ENCODE results near the gene LAMA3.

The LAMA3 gene

DNA sequence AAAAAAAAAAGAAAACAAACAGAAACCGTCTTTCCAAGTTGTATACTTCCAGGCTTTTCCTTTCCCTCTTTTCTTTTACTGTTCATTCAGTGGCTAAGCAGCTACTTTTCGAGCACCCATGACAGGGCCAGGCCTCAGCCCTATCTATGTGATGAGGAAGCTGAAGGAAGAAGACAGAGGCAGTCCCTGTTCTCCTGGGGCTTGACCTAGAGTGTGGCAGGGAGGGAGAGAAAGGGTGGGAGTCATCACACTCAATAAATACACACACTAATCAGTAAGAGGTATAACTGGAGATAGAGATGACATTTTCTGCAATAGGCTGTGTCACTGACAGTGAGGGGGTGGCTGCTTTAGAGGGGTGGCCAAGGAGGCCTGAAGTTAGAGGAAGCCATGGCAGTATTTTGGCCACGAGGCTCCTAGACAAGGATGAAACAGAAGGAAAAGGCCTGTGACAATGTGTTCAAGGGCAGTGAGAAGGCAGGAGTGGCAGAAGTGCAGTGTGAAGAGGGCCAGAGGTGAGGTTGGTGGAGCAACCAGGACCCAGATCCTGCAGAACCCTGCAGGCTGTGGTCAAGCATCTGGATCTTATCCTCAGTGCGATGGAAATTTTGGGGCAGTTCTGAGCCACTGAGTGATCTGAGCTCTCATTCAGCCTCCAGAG lies 193.5 kb downstream of the LAMA3 start:
- DNase-seq = no peak

DNA sequence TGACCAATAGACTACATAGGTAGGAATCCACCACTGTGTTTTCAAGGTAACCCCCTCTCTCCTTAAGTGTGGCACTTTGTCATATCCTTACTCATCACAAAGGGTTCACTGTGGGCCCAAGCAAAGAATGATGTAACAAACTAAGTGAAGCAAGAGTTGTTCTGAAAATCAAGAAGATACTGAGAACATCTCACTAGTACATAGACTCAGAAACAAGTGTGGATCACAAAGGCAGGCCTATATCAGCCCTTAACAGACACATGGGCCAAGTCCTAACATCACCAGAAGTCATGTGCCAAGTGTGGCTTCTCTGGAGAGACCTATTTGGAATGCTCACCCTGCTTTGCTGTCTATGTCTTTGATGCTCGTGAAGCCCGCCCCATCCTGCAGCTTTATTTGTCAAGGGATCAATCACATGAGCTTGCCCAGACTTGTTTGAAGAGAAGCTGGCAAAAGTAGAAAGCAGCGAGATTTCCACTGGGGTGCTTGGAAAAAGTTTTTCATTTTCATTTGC lies 194.1 kb downstream of the LAMA3 start:
- no peak for DNase-seq

DNA sequence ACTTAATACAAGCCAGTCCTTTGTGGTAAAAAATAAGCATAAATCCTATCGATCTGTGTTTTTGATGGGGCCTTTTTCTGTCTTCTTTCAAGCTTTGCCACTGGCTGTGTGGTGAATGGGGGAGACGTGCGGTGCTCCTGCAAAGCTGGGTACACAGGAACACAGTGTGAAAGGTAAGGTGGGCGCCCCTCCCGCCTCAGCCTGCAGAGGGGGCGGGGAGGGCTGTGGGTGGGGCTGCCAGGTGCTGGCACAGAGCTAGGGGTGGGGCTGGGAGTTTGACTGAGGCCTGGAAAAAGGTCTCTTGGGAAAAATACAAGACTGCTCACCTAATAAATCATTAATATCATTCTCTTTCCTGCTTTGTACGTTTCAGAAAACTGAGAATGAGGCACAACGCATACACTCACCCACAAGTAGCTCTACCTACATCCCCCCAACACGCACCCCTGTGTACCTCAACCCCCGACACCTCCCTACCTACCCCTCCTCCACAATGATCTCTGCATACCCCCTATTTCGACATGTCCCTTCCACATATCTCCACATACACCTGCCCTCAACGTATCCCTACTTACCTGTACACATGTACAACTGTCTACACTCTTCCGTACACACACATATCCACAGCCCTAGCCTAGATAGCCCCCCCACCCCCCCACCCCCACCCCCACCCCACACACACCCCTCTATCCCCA lies 195.6 kb downstream of the LAMA3 start:
- DNase-seq = no peak

DNA sequence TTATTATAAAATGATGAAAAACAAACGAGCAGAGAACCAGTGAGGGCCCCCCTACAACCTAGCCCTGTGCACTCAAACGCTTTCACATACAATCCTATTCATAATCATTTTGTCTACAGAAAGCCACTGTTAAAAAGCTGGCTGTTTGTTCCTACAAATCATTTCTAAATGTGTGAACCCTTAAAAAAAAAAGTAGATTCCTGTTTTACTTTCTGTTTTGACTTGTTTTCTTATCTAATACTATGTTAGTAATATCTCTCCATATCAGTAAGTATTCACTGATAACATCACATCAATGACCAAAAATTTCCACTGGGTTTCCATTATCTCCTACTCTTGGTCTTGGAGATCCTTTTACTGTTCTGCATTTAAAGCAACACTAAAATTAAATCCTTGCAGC lies 196.5 kb downstream of the LAMA3 start:
- no peak for DNase-seq

DNA sequence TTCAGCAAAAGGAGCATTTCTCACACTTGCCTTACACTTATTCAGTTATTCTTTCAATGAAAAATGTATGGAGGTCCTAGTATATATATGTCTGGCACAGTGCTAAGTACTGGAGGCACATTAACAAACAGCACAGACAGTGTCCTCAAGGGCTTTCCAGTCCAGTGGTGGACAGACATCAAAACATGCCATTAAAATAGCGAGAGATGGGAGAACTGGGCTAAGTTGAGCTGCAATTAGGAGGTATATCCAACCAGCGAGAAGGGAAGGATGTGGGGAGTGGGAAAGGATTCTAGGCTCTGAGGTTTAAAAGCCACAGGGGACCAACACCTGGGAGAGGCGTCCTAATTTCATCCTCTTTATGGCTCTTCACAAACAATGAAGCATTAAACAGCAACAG lies 197.8 kb downstream of the LAMA3 start:
- no peak for DNase-seq

DNA sequence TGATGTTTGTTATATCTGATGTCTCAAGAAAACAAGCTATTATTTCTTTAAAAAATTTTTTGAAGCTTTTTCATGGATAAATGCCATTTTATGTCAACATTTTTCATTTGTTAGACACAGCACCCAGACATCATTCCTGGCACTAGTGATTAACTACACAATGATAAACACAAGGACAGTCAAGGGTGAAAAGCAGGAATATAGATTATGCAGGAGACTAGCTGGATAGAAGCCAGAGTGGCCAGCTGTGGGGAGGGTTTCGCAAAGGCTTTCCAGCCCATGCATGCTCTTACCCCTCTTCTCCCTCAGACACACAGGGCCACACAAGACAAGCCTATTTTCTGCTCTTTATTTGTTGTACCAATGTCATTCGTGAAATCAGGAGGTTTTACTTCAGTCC lies 198.2 kb downstream of the LAMA3 start:
- no peak for DNase-seq

DNA sequence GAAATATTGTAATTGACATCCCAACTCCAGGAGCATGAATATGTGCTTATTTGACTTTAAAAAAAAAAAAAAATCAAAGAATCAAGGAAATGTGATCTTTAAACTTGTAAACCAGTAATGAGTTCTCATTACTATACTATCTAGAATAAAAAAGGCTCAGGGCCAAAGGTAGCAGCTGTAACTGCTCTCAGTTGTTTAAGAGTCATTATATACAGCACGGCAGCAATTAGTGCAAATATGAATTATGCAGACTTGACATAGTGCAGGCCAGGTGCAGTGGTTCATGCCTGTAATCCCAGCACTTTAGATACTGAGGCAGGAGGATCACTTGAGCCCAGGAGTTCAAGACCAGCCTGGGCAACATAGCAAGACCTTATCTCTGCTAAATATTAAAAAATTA lies 199.6 kb downstream of the LAMA3 start:
- DNase-seq = no peak

DNA sequence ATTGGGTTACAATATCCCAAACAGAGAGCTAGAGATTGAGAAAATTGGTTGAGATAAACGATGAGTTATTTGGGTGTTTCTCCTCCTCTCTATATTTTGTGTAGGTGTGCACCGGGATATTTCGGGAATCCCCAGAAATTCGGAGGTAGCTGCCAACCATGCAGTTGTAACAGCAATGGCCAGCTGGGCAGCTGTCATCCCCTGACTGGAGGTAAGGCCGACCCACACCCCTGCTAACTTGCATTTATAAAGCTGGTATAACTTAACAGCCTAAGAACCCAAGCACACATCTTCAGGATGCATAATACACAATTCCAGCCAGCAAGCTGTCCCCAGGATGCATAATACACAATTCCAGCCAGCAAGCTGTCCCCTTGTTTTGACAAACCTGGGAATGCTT lies 200.7 kb downstream of the LAMA3 start:
- DNase-seq = no peak

DNA sequence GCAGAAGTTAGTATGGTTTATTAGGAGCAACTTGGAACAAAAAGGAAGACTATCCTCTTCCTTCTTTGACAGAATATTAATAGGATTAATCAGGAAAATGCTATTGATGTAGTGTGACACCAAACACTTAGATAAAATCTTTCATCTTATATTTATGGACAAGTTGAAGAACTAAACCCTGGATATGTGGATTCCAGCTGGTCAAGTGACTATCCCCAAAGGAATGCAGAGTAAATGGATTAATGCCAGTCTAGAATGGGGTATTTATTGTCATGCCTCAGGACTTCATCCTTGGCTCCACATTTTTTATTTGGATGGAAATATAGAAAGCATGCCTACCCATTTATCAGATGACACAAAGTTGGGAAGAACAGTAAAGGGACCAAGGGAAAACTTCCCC lies 201.3 kb downstream of the LAMA3 start:
- no peak for DNase-seq

DNA sequence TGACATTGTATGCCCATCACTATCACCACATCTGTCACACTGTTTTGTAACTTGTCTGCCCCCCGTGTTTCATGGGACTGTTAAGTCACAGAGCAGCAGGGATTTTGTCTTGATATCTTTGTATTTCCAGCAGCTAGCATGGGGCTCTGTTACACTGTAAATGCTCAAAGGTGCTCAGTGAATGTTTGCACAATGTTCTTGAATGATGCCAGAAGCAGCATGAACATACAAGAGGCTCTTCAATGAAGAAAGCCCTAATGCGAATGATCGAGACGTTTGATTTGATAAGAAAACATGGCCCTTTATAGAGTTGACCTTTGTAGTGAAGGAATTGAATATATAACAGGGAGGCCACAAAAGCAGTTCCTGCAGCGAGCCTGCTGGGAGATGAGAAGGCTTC lies 204.4 kb downstream of the LAMA3 start:
- no peak for DNase-seq

DNA sequence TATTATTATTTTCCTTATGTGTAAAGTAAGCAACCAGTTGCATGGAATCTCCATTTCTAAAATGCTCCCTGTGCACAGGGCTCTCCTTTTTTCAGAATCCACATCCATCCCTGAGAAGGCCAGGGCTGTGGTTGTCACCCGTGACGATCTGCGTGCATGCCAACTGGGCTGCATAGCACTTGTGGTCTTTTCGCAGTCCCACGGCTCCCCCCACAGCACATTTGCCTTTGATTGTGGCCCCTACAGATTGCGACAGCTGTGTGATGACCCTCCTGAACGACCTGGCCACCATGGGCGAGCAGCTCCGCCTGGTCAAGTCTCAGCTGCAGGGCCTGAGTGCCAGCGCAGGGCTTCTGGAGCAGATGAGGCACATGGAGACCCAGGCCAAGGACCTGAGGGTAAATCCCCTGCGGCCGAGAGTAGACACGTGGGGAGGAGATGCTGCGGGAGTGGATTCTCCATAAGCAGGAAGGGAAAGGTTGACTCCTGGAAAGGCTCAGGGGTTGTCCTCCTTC lies 205.5 kb downstream of the LAMA3 start:
- DNase-seq = no peak

DNA sequence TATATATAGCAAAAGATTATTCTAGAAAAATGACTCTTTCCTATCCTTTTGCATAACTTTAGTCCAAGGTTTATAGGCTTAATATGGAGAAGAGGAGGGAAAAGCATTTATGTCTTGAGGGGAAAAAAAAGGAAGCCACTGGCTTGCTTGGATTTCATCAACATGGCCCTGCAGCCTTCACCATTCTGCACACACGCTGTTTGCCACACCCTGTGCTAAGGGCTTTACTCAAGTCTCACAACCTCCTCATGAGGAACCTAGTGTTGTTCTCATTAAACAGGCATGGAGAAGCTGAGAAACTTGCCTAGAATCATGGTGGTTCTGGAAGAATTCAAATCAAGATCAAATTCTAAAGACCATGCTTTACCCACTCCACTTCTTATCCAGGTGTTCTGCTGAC lies 208.0 kb downstream of the LAMA3 start:
- no peak for DNase-seq

DNA sequence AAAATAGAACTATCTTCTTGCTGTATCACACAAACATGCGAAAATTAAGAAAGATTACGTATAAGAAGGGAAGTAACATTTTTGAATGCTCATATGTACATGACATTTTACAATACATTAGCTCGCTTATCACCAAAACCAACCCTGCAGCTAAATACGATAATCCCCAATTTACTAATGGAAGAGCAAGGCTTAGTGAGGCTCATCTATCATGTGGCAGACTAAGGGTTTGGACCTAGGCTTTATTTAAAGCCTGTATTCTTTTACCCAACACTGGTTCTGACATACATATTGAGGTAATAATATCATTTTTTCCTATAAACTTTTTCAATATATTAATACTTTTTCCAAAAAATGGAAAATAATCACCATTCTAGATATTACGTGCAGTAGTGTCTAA lies 208.5 kb downstream of the LAMA3 start:
- no peak for DNase-seq

DNA sequence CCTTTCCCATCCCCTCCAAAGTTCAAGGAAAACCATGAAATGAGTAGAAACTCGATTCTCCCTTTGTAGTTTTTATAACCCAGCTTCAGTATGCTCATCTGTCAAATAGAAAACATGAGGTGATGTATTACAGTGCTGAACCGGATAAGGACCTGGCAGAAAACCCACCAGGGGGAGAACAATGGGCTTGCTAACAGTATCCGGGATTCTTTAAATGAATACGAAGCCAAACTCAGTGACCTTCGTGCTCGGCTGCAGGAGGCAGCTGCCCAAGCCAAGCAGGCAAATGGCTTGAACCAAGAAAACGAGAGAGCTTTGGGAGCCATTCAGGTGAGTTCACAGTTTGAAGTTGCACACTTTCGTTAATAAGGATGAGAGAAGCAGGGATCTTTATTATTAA lies 211.7 kb downstream of the LAMA3 start:
- no peak for DNase-seq

DNA sequence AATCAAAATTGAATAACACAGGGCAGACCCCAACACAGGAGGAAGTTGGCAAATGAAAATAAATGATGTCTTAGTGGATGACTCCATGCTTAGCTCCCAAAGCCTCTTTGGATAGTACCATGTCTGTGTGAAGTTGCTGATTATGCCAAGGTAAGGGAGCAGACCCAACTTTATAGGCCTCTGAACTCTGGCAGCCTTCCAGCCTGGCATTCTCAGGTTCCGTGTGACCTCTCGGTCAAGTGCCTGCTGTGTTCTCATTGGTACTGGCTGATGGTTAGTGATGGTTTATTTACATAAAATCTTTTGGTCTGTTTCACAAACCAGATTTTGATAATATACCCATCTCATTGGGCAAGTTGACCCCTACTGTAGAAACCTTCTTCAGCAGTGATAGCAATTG lies 213.1 kb downstream of the LAMA3 start:
- DNase-seq = no peak

DNA sequence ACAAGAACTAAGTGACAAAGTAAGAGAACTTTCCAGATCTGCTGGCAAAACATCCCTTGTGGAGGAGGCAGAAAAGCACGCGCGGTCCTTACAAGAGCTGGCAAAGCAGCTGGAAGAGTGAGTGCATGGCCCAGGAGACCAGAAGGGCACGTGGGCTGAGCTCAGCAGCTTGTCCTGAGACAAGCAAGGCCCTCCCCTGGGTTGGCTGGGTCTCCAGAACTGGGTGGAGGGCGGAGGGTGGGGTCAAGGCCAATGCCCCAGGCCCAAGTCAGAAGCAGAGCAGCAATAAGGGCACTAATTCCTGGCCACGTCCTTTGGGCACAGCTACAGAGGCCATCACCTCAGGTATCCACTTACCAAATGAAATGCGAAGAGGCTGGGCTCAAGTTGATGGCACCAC lies 214.7 kb downstream of the LAMA3 start:
- DNase-seq = no peak

DNA sequence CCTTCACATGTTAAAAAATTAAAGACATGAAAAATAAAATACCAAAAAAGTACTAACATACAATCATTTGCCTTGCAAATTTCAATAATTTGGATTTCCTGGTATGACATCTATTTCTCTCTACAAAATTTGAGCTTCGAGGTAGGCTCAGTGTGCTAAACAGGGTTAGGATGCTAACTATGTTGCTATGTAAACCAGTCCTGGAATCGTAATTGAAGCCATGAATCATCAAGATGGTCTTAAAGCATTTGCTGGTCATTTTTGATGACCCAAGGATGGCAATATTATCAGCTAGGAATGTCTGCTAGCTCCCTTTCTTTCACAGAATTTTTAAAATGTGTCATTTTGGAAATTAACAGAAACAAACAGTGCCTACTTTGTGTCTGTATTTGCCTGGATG lies 217.4 kb downstream of the LAMA3 start:
- no peak for DNase-seq

DNA sequence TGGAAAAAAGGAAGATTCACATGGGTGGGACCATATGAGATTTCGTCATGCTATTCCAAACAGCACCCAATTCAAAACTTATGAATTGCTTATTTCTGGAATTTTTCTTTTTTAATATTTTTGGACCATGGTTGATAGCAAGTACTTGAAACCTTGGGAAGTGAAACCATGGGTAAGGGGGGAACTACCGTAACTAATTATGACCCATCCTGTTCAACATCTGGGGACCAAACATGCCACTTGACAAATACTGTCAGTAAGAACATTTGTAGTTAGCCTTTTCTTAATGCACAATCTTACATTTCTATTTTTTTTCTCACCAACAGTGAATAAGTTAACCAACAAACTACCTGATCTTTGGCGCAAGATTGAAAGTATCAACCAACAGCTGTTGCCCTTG lies 219.6 kb downstream of the LAMA3 start:
- no peak for DNase-seq

DNA sequence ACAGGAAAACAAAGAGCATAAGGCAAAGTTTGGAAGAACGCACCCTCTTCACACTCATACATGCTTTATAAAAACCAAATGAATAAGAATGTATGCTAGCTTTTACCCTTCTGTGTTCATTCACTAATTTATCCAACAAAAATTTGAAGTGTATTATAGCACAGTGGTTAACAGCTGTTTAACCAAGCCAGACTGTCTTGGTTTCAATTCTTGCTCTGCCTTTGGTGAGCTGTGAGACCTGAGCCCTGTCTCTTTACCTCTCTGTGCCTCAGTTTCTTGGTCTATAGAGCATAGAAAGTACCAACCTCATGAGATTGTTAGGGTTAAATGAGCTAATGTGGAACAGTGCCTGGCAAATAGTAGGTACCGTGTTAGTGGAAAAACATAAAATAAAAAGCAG lies 220.8 kb downstream of the LAMA3 start:
- DNase-seq = no peak

DNA sequence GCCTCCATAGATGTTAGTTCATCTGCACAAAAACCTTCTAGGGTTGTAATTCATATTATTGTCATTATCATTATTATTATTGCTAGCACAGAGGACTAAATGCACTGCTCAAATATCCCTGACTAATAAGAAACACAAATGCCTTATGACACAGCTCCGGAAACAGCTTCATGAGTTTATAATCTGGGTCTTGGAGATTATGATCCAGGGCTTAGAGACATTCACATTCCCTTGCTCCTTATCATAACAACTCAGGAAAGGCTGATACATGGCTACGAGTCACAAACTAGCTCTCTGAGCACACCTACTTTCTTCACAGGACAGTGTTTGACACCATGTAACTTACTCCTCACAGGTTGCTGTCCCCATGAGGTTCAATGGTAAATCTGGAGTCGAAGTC lies 223.1 kb downstream of the LAMA3 start:
- no peak for DNase-seq

DNA sequence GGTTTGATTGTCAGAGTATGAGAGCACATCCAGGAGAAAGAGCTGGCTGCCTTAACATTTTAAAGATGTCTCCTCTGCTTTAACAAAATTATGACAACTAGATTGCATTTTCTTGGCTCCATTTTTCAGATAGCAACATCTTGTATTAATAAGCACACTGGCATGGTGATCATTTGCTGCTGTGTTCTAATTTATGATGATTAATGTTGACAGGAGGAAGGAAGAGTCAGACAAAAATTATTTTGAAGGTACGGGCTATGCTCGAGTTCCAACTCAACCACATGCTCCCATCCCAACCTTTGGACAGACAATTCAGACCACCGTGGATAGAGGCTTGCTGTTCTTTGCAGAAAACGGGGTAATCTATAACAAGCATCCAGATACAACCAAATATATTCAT lies 227.1 kb downstream of the LAMA3 start:
- no peak for DNase-seq

DNA sequence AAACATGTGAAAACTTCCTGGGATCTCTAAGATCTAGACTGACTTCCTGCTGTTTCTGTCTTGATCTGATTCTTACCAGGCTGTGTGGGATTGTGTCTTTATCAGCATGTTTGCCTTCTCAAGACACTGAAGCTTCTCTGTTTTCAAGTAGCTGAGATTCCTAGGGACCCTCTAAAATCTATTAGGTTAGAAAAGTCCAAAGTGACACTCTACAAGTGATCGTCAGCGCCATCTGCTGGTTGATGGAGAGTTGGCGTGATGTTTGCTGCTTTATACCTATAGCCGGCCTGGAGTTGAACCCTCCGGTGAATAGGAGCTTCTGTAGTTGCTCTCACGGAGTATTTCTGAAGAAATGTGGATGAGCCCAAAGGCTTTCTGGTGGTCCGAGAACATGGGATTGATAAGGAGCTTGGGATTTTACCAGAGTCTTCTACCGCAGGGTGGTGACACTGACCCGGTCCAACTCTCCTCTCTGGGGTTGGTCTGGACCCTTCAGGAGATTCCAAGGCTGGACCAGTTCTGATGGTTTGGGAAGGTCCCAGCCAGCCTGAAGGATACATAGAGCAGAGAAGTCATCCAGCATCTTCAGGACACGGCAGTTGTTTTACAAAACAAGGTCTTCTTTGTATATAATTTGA lies 229.3 kb downstream of the LAMA3 start:
- peak; percentile 75 for DNase-seq

DNA sequence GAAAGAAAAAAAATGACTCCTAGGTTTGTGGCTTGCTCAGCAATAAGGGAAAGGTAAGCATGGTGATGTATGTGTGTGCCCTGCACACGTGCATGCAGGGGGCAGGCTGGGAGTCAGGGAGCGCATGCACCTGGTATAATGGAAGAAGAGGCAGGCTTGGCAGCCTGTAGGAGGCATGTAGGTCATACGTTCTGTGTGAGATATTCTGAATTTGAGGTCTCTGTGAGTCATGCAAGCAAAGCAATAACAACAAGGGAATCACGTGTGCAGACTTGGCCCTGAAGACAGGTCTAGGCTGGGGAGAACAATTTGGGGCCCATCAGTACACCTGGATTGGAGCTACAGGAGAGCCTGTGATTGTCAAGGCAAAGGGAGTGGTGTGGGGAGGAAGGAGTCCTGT lies 230.8 kb downstream of the LAMA3 start:
- DNase-seq = no peak

DNA sequence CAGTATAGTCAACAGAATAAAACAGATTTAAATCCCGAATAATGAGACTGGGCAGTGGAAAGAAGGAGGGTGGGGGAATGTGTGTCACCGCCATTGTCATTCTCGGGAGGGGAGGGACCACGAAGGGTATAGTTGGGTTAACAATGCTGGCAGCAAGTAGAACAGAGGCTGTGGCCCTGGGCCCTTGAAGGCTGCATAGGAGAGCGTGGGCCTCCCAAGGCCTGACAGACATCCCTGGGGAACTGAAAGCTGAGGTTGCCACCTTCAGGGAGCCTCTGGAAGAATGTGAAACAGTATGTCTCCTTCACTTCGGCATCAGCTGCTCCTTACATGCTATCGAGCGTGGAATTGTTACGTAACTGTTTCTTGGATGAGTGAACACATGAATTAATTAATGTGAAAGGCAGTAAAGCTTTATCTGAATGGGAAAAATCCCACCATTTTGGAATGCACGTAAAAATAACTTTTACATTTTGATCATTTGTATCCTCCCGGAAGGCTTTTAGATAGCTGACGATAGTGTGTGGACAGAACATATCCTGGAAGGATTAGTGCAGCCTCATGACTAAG lies 232.5 kb downstream of the LAMA3 start:
- no peak for DNase-seq
